ENCODE data around the gene VPS51. TPM values are rescaled to one million over a fixed set of nuclear protein-coding genes. Genes with fewer than 3 reads are reported as not detected.

Gene VPS51
- total and polyA plus RNA-seq, 2 of the 13 experiments (the other 11 are each of a cell fraction or from before 2014, with no cell fraction given) = 76.3 to 90.6 TPM

- TF ChIP-seq JUND (CRISPR knock-in tag; IDR thresholded peaks at IDR 0.05) = no peak
- TF ChIP-seq BCLAF1 (IDR thresholded peaks at IDR 0.05) = no peak
- TF ChIP-seq RBM39 (IDR thresholded peaks at IDR 0.05; ENCODE audit: low read depth, low read length, poor library complexity, severe bottlenecking) = peak; percentile 35
- TF ChIP-seq ZNF619 (CRISPR knock-in tag; IDR thresholded peaks at IDR 0.05) = no peak
- no peak for TF ChIP-seq EHMT2 (IDR thresholded peaks at IDR 0.05; ENCODE audit: borderline replicate concordance, low read depth, low read length)
- no peak for TF ChIP-seq ZFP82 (CRISPR knock-in tag; IDR thresholded peaks at IDR 0.05; ENCODE audit: borderline replicate concordance)
- no peak for TF ChIP-seq E2F1 (CRISPR knock-in tag; IDR thresholded peaks at IDR 0.05)
- no peak for TF ChIP-seq SMAD1 (CRISPR knock-in tag; IDR thresholded peaks at IDR 0.05; ENCODE audit: borderline replicate concordance, low read depth)
- TF ChIP-seq IRF1 (CRISPR knock-in tag; IDR thresholded peaks at IDR 0.05; ENCODE audit: low read depth) = no peak
- no peak for TF ChIP-seq ZNF451 (CRISPR knock-in tag; IDR thresholded peaks at IDR 0.05)
- TF ChIP-seq HOXA7 (CRISPR knock-in tag; IDR thresholded peaks at IDR 0.05) = no peak
- TF ChIP-seq FOXO4 (CRISPR knock-in tag; conservative IDR thresholded peaks at IDR 0.05) = no peak
- TF ChIP-seq KDM3A (CRISPR knock-in tag; IDR thresholded peaks at IDR 0.05; ENCODE audit: low read depth) = no peak; the same call in 1 of the 2 replicates
- TF ChIP-seq ZSCAN29 (CRISPR knock-in tag; conservative IDR thresholded peaks at IDR 0.05) = no peak
- peak; percentile 13; the same call in 1 of the 2 replicates for TF ChIP-seq IRF2 (CRISPR knock-in tag; IDR thresholded peaks at IDR 0.05)
- no peak for TF ChIP-seq ZBTB2 (CRISPR knock-in tag; IDR thresholded peaks at IDR 0.05; ENCODE audit: low read depth)
- TF ChIP-seq RORA (CRISPR knock-in tag; IDR thresholded peaks at IDR 0.05) = no peak
- no peak for TF ChIP-seq ELF1 (CRISPR knock-in tag; IDR thresholded peaks at IDR 0.05)
- peak; percentile 84 for TF ChIP-seq ZNF224 (CRISPR knock-in tag; IDR thresholded peaks at IDR 0.05)
- TF ChIP-seq MED13 (CRISPR knock-in tag; IDR thresholded peaks at IDR 0.05) = no peak
- peak; percentile 92 for TF ChIP-seq NFYB (CRISPR knock-in tag; IDR thresholded peaks at IDR 0.05)
- TF ChIP-seq RFX5 (IDR thresholded peaks at IDR 0.05; ENCODE audit: low read depth, low read length) = peak; percentile 73
- no peak for TF ChIP-seq MZF1 (CRISPR knock-in tag; IDR thresholded peaks at IDR 0.05; ENCODE audit: borderline replicate concordance)
Observed at GRCh38 chr11:65134952-65135632, 39.1 kb downstream of the VPS51 start (continued).
